Stimulated activated effector memory CD8-positive, alpha-beta T cell treated with anti-CD3 and anti-CD28 coated beads, Interleukin-12 subunit alpha, Interleukin-12 subunit beta, amount 100 ng/mL, for 72 hours (primary cell): ENCODE results near the gene PHACTR3.

Experiments used
- ATAC-seq: fragments of 150-1000 bp; cut with Tn5 transposase; 2 replicates; pipeline ENCODE4 v1.10.0; 2021
- DNase-seq, 2 donors: peaks; one replicate each; pipeline ENCODE4 v3.0.0; 2021 to 2022; ENCODE audit warnings: low spot score in 2 of 2
- H3K27ac Mint-ChIP-seq: one replicate; pipeline ENCODE4 v1.8.0; 2022; ENCODE audit warnings: mild to moderate bottlenecking, mixed read lengths
- H3K36me3 Mint-ChIP-seq: one replicate; pipeline ENCODE4 v1.8.0; 2022; ENCODE audit warnings: mild to moderate bottlenecking, mixed read lengths
- H3K4me1 Mint-ChIP-seq: one replicate; pipeline ENCODE4 v1.8.0; 2022; ENCODE audit warnings: mixed read lengths
- H3K4me3 Mint-ChIP-seq: one replicate; pipeline ENCODE4 v1.8.0; 2022; ENCODE audit warnings: mild to moderate bottlenecking, mixed read lengths
- H3K9me3 Mint-ChIP-seq: one replicate; pipeline ENCODE4 v1.8.0; 2022; ENCODE audit warnings: mixed read lengths

Gene PHACTR3

DNA sequence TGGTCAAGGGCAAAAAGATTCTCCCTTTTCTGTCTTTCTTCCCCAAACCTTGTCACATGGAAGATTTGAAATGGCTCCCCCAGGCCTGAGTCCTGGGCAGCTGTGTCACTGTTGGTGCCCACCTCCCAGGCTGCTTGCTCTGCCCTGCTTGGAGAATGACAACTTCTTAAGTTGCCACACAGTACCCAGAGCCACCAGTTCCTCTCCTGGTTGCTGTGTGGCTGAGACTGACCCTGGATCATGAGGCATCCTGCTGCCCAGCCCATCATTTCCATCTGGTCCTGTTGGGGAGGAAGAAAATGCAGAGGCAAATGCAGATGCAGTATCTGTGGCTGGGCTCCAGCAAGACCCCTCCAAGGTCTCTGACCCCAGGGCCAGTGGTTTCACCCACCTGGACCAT lies 113.7 kb downstream of the PHACTR3 start:
- H3K4me3 Mint-ChIP-seq, result no peak overlapping the region
- ATAC-seq, result no peak
- H3K9me3 Mint-ChIP-seq, result peaks cover 5% of the 10 kb centered on the region

DNA sequence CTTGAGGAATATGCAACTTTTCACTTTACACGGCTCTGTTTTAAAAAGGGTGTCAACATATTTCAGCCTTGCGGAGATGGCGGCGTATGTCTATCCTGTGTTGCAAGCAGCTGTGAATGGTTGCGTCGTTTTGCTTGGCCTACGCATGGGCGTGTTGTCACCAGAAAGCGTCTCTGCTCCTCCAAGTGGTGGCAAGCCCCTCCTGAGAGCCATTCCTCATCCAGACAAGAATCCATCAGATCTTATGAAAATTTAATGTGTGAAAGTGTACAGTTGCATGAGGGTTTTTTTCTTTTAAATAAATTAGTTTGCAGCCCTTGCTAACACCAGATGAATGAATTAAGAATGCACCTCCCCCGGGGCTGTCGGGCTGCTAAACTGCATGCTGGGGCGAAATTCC lies 114.4 kb downstream of the PHACTR3 start:
- Mint-ChIP-seq H3K4me3 (no peak overlapping the region), H3K27ac (no peak overlapping the region), H3K4me1 (no peaks in the 10 kb centered on the region), H3K9me3 (no peaks in the 10 kb centered on the region), H3K36me3 (no peaks in the 10 kb centered on the region)
- DNase-seq, result no peak
- ATAC-seq, result no peak

More for the DNA sequence above, 113.7 kb downstream of the PHACTR3 start:
- no peaks in the 10 kb centered on the region for H3K4me1 Mint-ChIP-seq
- H3K36me3 Mint-ChIP-seq, result no peaks in the 10 kb centered on the region
- no peak overlapping the region for H3K27ac Mint-ChIP-seq
- no peak for DNase-seq

DNA sequence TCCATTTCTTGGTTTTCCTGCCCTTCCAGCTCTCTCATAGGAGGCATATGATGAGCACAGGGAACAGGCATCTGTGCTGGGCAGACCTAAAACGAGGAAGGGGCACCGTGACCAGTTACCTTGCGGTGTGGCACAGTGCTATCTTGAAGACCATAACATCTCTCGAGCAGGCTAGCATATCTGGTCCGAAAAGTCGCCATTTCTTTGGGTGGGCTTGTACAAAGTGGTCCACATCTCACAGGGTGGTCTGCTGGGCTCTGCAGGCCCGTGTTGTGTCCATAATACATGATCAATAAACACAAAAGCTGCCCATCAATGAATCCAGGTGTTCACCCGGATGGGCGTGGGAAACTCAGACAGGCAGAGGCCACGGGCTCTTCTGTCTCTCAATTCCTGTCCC lies 115.7 kb downstream of the PHACTR3 start:
- no peak overlapping the region for H3K4me3 Mint-ChIP-seq
- no peak overlapping the region for H3K27ac Mint-ChIP-seq
- no peaks in the 10 kb centered on the region for H3K9me3 Mint-ChIP-seq
- DNase-seq (no peak), ATAC-seq (no peak)
- H3K4me1 Mint-ChIP-seq, result no peaks in the 10 kb centered on the region
- no peaks in the 10 kb centered on the region for H3K36me3 Mint-ChIP-seq

DNA sequence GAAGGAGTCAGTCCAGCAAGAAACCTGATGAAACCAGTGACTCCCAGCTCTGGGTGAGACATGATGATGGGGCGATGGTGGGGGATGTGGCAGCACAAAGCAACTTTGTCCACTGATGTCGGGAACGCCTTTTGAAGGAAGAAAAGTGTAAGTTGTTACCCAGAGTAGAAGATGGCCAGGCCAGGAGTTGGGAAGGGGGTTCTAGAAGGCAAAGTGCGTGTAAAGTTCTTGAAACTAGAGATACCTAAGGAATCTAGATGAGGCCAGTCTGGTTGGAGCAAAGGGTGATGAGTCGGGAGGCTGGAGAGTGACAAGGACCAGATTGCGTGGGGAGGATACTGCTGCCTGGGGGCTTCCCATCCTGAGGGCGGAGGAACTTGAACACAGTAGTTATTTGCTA lies 117.0 kb downstream of the PHACTR3 start:
- Mint-ChIP-seq H3K4me3 (no peak overlapping the region), H3K27ac (no peak overlapping the region)

DNA sequence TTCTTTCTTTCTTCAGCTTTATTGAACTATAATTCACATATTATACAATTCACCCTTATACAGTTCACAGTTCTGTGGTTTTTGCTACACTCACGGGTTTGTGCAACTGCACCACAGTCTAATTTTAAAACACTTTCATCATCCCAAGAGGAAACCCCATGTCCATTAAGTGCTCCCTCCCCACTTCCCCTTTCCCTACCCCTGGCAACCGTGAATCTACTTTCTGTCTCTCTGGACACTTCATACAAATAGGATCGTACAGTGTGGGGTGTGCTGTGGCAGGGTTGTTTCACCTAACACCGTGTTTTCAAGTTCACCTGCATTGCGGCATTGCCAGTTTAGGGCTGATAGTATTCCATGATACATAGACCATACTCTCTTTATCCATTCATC lies 118.8 kb downstream of the PHACTR3 start:
- no peak for DNase-seq
- Mint-ChIP-seq H3K27ac (no peak overlapping the region), H3K4me1 (no peaks in the 10 kb centered on the region), H3K9me3 (no peaks in the 10 kb centered on the region), H3K4me3 (no peak overlapping the region), H3K36me3 (no peaks in the 10 kb centered on the region)
- no peak for ATAC-seq

More for the DNA sequence above, 117.0 kb downstream of the PHACTR3 start:
- Mint-ChIP-seq H3K9me3 (no peaks in the 10 kb centered on the region), H3K36me3 (no peaks in the 10 kb centered on the region), H3K4me1 (no peaks in the 10 kb centered on the region)
- no peak for DNase-seq
- ATAC-seq, result no peak

DNA sequence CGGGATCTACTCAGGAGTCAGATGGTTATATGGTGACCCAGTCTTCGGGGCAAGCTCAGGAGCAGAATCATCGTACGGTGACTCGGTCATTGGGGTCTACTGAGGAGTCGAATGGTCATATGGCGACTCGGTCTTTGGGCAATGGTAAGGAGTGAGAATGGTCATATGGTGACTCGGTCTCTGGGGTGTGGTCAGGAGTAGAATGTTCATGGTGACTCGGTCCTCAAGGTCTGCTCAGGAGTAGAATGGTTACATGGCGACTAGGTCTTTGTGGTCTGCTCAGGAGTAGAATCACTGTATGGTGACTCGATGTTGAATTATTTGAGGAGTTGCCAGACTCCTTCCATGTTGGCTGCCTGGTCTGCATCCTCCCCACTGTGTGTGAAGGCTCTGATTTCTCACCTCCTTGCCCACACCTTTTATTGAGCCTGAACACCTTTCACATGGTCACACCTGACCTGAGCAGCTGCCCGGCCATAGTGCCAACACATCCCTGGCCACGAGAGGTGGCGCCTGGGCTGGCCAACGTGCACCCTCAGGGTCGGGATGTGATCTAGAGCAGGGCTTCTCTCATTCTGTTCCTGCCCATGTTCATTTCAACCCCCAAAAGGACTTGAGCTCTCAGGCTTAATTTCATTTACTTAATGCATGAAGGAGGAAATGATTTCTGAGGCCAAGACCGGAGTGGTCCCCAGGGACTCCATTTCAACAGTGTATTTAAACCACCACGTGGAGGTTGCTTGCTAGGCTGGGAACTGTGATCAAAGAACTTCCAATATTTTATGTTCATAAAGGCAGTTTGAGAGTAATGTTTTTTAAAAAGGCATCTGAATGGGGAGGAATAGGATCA lies 119.5 kb downstream of the PHACTR3 start:
- H3K36me3 Mint-ChIP-seq, result no peaks in the 10 kb centered on the region
- H3K9me3 Mint-ChIP-seq, result no peaks in the 10 kb centered on the region
- DNase-seq (no peak), ATAC-seq (no peak)
- H3K27ac Mint-ChIP-seq, result no peak overlapping the region
- no peaks in the 10 kb centered on the region for H3K4me1 Mint-ChIP-seq
- H3K4me3 Mint-ChIP-seq, result no peak overlapping the region

DNA sequence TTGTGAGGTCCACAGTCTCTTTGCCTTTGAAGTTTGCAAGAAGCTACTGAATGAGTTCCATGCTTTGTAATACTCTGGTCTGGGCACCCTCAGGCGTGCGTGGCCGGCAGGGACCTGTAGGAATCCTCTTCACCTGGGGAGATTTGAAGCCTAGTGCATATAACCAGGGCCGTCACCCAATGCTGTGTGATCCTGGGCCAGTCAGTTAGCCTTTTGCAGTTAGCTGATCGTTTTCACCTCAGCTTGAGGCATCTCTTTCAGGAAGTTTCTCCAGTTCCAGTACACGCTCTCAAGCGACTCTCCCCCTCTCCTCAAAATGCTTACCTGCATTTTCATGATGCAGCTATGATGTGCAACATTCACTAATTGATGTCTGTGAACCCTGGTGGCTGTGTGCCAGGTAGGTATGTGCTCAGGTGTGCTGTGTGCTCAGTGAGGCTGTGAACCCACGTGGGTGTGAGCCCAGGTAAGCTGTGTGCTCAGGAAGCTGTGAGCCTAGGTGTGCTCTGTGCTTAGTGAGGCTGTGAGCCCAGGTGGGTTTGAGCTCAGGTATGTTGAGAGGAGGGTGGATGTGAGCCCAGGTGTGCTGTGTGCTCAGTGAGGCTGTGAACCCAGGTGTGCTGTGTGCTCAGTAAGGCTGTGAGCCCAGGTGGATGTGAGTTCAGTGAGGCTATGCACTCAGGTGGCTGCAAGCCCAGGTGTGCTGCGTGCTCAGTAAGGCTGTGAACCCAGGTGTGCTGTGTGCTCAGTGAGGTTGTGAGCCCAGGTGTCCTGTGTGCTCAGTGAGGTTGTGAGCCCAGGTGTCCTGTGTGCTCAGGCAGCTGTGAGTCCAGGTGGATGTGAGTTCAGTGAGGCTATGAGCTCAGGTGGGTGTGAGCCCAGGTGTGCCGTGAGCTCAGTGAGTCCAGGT lies 120.4 kb downstream of the PHACTR3 start:
- no peak overlapping the region for H3K27ac Mint-ChIP-seq
- no peaks in the 10 kb centered on the region for H3K9me3 Mint-ChIP-seq
- H3K4me3 Mint-ChIP-seq, result no peak overlapping the region
- H3K4me1 Mint-ChIP-seq, result no peaks in the 10 kb centered on the region
- ATAC-seq (peak; percentile 9), DNase-seq (no peak)
- no peaks in the 10 kb centered on the region for H3K36me3 Mint-ChIP-seq

DNA sequence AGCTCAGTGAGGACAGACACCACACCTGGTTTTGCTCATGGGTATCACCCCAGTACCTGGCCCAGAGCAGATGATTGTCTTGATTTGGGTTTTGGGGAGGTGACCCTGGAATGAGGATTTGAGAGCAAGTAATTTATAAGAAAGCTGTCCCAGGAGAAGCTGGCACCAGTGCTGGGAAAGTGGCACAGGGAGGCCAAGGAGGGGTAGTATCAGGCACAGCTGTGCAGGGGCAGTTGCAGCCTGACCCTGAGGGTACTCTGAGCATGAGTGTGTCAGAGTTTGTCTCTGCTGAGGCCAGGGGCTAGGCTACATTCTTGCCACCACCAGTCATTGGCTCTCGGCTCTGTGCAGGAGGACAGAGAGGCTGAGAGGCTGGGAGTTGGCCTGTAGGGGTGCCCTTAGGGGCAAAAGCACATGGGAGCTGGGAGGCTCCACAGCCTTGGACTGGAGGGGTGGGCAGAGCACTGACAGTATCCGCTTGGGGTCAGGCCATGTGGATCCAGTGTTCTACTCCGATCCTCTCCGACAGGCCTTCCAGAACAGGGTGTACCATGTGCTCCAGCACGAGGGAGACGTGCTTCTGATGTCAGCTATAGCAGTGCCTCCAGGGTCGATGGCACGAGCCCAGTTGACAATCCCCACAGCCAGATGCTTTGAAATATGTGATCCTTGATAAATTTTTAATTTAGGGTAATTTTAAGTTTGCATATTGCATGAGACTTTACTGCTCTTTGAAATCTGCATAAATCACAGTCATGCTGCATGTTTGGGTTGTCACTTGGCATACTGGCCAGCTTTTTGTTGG lies 121.3 kb downstream of the PHACTR3 start:
- H3K36me3 Mint-ChIP-seq, result no peaks in the 10 kb centered on the region
- no peak overlapping the region for H3K27ac Mint-ChIP-seq
- no peaks in the 10 kb centered on the region for H3K4me1 Mint-ChIP-seq
- no peak for DNase-seq
- no peaks in the 10 kb centered on the region for H3K9me3 Mint-ChIP-seq
- no peak overlapping the region for H3K4me3 Mint-ChIP-seq
- ATAC-seq, result no peak

DNA sequence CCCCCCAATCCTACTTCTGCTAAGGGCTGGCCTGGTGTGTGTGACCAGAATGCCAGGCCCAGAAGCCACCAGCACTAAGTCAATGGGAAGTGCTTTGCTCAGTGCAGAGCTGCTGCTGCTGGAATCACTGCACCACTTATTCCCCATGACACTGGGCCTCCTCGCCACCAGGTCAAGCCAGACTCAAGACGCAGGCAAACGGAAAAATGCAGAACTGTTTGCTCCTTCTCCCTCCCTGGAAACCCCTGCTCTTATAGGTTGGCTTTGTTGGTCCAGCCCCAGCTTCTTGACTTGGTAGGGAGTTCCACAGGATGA lies 121.9 kb downstream of the PHACTR3 start:
- H3K27ac Mint-ChIP-seq, result no peak overlapping the region
- no peaks in the 10 kb centered on the region for H3K9me3 Mint-ChIP-seq

DNA sequence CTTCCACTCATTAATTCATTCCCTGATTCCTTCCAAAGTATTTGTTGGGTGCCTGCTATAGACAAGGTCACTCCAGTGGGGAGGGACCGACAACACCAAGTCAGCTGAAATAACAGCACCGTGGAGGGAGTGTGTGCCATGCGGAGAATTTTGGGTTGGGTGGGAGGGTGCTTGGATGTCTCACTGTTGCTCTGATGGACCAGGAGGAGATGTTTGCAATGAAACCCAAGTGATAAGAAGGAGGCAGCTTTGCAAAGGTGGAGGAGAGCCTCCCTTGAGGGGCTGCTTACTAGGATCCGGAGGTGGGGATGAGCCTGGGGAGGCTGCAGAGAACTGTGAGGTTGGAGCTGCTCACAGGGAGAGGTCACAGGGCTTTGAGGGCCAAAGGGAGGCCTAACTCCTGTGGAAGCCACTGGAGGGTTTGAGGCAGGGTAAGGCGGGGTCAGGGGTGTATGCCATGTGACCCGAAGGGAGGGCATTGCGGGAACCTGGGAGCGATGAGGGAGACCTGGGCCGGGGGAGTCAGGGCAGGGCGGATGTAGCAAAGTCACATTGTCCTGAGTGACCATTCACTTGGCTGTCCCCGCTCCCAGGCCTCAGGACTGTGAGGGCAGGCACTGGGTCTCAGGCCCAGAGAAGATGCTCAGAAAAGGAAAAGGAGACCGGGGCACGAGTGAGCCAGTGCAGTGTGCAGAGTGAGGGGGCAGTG lies 124.5 kb downstream of the PHACTR3 start:
- no peak overlapping the region for H3K4me3 Mint-ChIP-seq
- H3K4me1 Mint-ChIP-seq, result no peaks in the 10 kb centered on the region
- H3K9me3 Mint-ChIP-seq, result no peaks in the 10 kb centered on the region
- no peak overlapping the region for H3K27ac Mint-ChIP-seq
- DNase-seq, result no peak
- ATAC-seq, result no peak
- no peaks in the 10 kb centered on the region for H3K36me3 Mint-ChIP-seq

More for the DNA sequence above, 121.9 kb downstream of the PHACTR3 start:
- DNase-seq (no peak), ATAC-seq (no peak)
- H3K36me3 Mint-ChIP-seq, result no peaks in the 10 kb centered on the region
- no peak overlapping the region for H3K4me3 Mint-ChIP-seq
- no peaks in the 10 kb centered on the region for H3K4me1 Mint-ChIP-seq

DNA sequence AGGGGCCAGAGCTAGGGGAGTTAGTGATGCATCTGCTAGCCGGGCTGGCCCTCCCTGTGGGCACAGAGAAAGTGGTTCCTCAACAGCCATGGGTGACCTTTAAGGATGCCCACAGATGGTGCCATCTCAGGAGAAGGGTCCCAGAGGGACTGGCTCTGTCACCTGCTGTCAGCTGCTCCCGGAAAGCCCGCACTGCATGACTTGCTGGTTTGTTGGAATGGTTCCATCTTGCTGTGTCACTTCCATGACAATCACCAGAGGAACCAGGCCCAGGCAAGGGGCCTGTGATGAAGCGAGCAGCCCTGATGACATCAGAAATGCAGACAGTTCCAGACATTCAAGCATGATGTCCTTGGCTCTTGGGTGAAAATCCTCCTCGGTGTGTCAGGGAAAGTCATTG lies 125.2 kb downstream of the PHACTR3 start:
- no peak for ATAC-seq

DNA sequence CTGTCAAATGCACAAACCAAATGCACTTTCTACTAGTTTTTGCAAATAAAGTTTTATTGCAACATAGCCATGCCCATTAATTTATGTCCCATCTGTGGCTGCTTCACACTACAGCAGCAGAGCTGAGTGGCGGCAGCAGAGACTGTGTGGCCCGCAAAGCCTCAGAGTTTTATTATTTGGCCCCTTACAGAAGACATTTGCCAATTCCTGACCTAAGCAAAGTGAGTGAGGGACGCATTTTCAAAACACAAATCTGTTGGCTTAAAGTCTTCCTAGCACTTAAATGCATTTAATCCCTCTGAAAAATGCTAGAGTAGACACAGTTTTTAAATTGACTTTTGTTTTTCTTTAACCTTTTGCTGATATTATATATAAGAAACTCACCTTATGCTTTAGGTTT lies 126.4 kb downstream of the PHACTR3 start:
- ATAC-seq, result no peak
- H3K36me3 Mint-ChIP-seq, result no peaks in the 10 kb centered on the region
- no peak overlapping the region for H3K27ac Mint-ChIP-seq
- no peaks in the 10 kb centered on the region for H3K9me3 Mint-ChIP-seq
- H3K4me1 Mint-ChIP-seq, result no peaks in the 10 kb centered on the region
- DNase-seq, result no peak
- H3K4me3 Mint-ChIP-seq, result no peak overlapping the region

More for the DNA sequence above, 125.2 kb downstream of the PHACTR3 start:
- Mint-ChIP-seq H3K4me1 (no peaks in the 10 kb centered on the region), H3K4me3 (no peak overlapping the region), H3K27ac (no peak overlapping the region), H3K36me3 (no peaks in the 10 kb centered on the region), H3K9me3 (no peaks in the 10 kb centered on the region)
- DNase-seq, result no peak

DNA sequence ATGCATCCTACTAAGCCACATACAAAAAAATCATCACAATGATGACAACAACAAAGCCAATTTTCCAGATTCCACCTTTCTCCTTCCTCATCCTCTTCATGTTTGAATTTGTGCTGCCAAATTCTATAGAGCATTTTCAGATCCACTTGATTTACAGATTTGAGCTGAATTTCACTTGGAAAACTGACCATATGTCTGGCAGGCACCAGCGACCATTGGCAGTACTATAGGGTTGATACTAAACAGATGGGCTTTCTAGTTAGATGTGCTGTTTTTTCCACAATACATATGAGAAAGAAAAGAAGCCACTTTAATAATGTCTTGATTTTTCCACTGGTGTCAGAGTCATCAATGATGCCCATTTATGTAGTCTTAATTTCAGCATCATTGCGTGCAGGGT lies 127.0 kb downstream of the PHACTR3 start:
- Mint-ChIP-seq H3K9me3 (no peaks in the 10 kb centered on the region), H3K4me1 (no peaks in the 10 kb centered on the region), H3K4me3 (no peak overlapping the region), H3K36me3 (no peaks in the 10 kb centered on the region), H3K27ac (no peak overlapping the region)
- ATAC-seq (no peak), DNase-seq (no peak)

DNA sequence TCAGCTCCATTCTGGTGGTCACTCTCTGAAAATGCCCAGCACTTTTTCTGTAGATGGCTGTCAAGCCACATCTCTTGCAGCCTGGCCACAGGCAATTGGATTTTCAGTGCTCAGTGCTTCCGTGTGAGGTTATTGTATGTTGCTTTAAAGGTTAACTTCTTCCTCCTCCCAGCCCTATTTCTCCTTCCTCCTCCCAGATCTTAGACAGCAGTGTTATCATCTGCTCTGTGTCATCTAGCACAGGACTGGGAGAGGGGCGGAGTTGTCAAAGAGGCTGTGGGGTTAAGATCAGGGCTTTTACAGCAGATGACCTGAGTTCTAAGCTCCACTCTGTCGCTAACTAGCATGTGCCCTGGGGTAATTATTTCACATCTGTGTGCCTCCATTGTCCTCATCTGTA lies 129.0 kb downstream of the PHACTR3 start:
- H3K9me3 Mint-ChIP-seq, result no peaks in the 10 kb centered on the region
- H3K4me3 Mint-ChIP-seq, result no peak overlapping the region
- DNase-seq, result no peak
- no peak for ATAC-seq
- H3K36me3 Mint-ChIP-seq, result no peaks in the 10 kb centered on the region
- no peak overlapping the region for H3K27ac Mint-ChIP-seq
- H3K4me1 Mint-ChIP-seq, result no peaks in the 10 kb centered on the region

DNA sequence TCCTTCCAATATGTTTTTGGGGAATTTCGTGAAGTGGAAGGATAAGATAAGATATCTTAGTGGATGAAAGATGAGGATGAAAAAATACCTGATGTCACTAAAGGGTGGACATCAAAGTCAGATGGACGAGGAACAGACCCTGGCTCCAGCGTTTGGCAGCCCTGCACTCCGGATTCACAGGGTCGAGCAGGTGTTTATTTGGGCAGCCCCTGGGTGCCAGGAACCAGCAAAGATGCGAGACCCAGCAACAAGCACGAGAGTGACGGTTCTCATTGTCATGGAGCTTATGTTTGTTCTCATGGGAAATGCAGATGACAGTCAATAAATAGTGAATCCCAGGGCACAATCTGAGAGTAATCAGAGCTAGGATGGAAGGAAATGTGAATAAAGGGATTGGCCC lies 131.1 kb downstream of the PHACTR3 start:
- H3K9me3 Mint-ChIP-seq, result no peaks in the 10 kb centered on the region
- H3K27ac Mint-ChIP-seq, result no peak overlapping the region
- H3K4me3 Mint-ChIP-seq, result no peak overlapping the region
- H3K4me1 Mint-ChIP-seq, result no peaks in the 10 kb centered on the region
- DNase-seq, result no peak
- H3K36me3 Mint-ChIP-seq, result no peaks in the 10 kb centered on the region
- ATAC-seq, result no peak
